RPMI7951 (cell line): ENCODE results near the gene RBM12. TPM values are rescaled to one million over a fixed set of nuclear protein-coding genes. Genes with fewer than 3 reads are reported as not detected.

Experiments used
- DNase-seq: peaks from one replicate; pipeline ENCODE4 v3.0.0-alpha.2; 2012; ENCODE audit warnings: low read depth
- total RNA-seq: library from RNA; depleted of rRNA; stranded (reverse); fragments of >200 nt; shearing (Covaris generic); gene quantifications from 2 replicates; pipeline ENCODE4 v1.2.3, GENCODE V29; 2014

The RBM12 gene
- total RNA-seq, 1 experiment from 2014 or later, result 41.9 TPM

DNA sequence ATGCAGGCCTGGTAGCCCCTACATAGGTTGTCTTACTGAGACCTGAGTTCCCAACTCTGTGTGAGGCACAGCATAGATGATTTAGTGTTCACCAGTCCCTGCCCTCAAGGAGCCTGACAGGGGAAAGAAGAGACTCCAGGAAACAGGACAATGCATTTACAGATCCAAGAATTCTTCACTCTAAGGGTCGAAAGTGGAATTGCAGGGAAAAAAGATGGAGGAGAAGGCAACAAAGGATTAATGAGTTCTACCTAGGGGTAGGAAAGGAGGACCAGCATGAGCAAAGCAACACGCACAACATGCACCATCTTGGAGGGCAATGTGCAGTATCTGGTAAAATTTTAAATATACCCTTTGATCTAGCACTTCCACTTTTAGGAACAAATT, 43.1 kb downstream of the RBM12 start:
- DNase-seq, result no peak

DNA sequence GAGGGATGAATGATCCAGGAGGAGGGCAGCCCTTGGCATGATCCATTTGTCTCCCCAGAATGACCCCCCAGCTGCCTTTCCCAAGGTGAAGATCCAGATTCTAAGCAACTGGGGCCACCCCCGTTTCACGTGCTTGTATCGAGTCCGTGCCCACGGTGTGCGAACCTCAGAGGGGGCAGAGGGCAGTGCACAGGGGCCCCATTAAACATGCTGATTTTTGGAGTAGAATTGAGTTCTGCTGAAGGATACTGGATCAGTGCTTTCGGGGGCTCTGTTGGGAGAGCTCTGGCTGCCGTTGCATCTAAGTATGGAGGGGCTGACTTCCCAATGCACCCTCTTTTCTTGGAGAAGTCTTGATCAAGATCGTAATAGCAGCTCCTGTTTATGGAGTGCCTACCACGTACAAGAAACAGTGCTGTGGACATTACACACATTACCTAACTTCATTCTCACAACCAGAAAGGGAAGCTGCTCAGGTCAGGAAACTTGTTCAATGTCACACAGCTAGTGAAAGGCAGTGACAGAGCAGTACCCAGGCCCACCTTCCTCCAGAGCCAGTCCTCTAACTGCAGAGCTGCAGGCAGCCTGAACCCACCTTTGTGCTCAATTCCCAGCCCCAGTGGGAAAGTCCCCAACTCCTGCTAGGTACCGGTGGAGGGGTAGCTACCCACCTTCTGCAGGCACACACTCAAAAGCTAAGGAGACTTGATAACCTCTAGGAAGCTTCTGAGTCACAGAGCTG, 43.7 kb downstream of the RBM12 start:
- DNase-seq, result no peak

DNA sequence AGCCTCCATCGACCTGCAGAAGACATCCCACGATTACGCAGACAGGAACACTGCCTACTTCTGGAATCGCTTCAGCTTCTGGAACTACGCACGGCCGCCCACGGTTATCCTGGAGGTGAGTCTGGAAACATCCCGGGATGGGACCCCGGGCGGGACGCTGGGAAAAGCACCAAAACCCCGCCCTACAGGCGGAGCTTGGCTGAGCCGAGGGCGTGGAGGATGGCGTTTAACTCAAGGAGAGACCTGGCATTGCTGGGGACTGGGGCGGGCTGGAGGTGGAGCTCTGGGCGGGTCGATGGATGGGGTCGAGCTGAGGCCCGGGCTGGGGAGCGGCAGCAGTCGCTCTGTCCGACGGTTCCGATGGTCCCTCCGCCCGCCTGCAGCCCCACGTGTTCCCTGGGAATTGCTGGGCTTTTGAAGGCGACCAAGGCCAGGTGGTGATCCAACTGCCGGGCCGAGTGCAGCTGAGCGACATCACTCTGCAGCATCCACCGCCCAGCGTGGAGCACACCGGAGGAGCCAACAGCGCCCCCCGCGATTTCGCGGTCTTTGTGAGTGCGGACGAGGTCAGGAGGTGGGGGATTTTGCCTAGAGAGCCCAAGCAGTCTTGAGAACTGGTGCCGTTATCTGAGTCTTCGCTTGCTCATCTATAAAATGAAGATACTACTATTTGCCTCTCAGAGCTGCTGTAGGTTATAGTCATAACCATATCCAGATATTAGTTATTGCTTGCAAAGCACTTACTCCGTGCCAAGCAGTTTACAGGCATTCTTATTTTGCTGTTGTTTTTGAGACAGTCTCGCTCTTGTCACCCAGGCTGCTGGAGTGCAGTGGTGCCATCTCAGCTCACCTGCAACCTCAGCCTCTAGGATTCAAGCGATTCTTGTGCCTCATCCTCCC, 45.3 kb downstream of the RBM12 start:
- DNase-seq, result peak; percentile 92

DNA sequence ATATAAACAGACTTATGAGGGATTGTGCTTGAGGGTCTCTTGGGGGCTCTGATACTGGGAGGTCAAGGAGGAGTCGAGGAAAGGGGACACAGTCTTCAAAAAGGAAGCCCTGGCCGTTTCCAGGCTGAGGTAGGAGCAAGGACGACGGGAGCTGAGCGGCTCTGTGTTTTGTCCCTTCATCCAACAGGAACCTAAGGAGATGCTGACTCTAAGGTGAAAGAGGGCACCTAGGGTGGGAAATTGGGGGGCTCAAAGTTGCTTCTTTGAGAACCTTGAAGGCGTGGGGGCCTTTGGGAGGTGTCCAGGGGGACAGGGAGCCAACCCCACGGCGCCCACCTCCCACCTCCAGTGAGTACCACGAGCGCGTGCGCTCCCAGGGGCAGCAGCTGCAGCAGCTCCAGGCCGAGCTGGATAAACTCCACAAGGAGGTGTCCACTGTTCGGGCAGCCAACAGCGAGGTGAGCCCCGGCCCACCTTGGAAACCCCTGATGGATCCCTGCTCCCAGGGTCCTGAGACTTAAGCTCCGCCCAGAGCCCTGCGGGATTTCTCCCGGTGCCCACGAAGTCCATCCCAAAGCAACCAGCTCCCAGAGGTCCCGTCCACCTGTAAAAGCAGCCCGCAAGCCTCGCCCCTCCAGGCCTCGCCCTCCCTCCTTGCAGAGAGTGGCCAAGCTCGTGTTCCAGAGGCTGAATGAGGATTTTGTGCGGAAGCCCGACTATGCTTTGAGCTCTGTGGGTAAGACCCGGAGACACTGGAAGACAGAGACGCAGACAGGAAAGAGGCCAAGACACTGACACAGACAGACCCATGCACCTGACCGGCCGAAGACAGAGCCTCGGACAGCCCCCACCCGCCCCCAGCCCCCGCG, 46.2 kb downstream of the RBM12 start:
- peak; percentile 37 for DNase-seq

DNA sequence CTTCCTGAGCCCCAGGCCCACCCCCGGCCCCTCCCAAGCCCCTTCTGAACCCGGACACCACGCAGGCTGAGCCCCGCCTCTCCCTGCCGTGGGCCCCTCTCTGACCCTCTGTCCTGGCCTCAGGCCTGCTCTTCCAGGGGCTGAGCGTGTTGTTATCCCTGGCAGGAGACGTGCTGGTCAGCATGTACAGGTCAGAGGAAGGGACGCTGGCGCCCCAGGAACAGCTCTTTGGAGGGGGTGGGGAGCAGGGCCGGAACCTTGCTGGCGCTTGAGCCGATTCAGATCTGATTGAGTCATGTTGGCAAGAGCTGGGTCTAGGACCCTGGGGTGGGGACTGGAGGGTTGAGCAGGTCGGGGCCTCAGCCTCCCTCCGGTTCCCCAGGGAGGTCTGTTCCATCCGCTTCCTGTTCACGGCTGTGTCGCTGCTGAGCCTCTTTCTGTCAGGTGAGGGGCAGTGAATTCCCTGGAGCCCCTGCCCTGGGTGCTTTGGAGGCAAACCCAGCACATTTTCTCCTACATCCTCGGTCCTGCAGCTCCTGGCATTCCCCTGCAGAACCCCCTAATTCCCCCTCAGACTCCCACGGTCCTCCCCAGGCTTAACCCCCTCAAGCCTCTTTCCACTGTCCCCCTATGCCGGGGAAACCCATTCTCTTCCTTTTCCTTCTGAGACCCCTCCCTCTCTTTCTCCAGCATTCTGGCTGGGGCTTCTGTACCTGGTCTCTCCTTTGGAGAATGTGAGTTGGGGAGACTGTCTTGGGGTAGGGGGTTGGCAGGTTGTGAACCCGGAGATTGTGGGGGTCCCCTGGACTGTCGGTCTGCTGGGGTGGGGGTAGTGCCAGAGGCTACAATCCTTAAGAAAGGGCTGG, 47.1 kb downstream of the RBM12 start:
- DNase-seq, result peak; percentile 90

DNA sequence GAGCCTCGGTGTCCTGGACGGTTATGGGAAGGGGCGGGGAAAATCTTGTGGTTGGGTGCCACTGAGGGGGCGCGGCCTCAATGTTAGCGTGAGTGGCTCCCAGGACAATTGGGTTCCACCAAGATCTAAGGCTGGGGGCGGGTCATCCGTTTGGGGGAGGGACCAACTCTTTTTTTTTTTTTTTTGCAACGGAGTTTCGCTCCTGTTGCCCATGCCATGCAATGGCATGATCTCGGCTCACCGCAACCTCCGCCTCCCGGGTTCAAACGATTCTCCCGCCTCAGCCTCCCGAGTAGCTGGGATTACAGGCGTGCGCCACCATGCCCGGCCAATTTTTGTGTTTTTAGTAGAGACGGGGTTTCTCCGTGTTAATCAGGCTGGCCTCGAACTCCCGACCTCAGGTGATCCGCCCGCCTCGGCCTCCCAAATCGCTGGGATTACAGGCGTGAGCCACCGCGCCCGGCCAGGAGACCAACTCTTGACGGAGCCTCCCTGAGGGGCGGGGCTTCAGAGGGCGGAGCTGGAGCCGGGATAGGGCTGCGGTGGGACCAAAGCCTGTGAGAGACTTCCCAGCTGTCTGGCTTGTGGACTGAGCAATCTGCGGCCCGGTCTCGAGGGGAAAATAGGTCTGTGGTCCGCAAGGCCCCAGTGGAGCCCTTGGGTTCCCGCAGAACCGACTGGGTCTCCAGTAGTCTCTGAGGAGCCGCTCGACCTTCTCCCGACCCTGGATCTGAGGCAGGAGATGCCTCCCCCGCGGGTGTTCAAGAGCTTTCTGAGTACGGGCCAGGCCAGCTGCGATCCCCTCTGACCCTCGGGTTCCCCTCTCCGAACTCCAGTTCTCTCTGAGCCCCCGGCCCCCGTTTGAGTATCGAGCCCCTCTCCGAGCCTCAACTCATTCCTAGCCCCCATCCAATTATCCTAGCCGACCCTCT, 48.0 kb downstream of the RBM12 start:
- DNase-seq, result peak; percentile 100

DNA sequence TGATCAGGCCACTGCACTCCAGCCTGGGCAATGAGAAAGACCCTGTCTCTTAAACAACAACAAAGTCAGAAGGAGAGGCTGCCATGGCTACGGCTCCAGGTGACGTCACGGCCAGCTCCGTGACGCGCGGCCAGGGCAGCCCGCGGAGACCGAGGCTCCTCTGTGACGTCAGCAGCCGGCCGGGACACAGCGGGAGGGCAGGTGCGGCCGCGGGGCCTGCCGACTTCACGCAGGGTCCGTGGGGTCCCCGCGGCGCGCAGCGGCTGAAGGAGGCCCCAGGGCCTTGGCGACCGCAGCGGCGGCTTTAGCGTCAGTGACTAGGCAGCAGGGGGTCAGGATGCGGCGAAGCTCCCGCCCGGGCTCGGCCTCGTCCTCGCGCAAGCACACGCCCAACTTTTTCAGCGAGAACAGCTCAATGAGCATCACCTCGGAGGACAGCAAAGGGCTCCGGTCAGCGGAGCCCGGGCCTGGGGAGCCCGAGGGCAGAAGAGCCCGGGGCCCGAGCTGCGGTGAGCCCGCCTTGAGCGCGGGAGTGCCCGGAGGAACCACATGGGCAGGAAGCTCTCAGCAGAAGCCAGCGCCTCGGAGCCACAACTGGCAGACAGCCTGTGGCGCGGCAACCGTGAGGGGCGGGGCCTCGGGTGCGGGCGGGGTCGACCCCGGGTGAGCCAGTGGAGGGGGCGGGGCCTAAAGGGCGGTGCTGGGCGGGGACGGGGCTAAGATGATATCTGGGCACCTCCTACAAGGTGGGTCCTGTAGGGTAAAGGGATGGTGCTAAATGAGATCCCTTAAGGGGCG, 48.8 kb downstream of the RBM12 start, which contains the start of gene SPAG4:
TSS of gene SPAG4 (plus strand) at position 163 of the 798 bp plus-strand sequence. CDS start at position 338, 175 bp downstream.
- DNase-seq, result no peak

DNA sequence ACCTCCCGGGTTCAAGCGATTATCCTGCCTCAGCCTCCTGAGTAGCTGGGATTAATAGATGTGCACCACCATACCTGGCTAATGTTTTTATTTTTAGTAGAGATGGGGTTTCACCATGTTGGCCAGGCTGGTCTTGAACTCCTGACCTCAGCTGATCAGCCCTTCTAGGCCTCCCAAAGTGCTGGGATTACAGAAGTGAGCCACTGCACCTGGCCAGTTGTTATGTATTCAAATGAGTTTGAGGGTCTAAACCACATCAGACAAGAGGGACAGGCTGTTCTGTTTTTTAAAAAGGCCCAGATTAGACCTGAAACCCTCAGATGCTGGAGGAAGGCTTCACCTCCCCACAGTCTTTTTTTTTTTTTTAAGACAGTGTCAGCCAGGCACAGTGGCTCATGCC, 53.2 kb downstream of the RBM12 start:
- no peak for DNase-seq

DNA sequence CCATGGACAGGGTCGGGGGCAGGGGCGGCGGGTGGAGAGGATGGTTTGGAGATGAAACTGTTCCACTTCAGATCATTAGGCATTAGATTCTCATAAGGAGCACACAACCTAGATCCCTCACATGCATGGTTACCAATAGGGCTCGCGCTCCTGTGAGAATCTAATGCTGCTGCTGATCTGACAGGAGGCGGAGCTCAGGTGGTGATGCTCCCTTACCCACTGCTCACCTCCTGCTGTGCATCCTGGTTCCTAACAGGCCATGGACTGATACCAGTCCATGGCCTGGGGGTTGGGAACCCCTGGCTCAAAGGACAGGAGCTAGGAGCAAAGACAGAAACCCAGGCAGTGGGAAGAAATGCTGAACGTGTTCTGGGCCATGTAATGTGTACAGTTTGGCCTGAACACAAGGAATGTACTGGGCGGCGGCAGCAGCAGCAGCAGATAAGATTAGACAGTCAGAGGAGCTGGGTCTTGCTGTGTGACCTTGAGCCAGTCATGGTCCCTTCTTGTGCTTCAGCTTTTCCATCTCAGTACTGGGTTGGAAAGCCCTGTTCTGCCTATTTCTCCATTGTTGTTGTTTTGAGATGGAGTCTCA, 53.8 kb downstream of the RBM12 start:
- DNase-seq, result no peak

DNA sequence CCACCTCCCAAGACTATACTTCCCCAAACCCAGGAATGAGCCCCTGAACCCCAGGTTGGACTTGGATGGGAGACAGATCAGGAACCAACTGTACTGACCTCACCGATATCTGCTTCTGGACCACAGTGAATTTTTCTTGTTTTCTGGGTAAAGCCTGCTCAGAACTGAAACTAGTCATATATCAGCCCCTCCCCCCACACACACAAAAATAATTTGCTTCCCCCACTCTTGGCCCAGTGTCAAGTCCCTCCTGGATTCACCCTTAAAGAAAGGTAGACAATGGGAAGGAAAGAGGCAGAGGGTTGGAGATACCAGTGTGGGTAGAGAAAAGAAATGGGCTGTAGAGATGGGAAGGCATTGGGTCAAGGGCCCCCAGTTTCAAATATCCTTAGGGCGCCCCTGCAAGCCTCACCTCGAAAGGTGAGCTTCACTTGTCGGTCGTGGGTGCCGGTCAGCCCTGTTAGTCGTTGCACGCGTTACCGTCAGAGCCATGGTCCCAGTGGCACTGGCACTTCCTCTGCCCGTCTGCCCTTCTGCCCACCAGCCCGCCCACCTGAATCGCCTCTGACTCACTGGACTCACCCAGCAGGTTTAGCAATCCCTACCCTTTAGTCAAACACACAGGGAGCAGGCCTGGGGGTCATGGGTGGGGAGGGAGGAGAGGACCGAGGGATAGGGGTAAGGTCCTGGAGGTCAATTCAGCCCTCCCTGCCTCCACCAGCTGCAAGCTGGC, 57.5 kb downstream of the RBM12 start:
- DNase-seq, result no peak

DNA sequence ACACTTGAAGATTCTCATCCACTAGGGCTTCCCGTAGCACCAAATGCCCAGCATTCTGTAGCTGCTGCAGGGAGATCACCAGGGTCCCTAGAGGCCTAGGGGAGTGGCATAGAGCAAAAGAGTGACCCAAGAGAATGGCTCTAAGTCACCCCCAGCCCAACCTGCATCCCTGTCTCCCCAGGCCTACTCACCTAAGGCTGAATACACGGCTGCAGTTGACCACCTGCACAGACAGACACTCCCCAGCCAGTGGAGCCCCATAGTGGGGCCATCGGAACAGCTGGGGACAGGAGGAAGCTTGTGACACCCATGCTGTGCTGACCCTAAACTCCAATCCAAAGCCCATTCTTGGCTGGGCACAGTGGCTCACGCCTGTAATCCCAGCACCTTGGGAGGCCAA, 58.6 kb downstream of the RBM12 start:
- no peak for DNase-seq

DNA sequence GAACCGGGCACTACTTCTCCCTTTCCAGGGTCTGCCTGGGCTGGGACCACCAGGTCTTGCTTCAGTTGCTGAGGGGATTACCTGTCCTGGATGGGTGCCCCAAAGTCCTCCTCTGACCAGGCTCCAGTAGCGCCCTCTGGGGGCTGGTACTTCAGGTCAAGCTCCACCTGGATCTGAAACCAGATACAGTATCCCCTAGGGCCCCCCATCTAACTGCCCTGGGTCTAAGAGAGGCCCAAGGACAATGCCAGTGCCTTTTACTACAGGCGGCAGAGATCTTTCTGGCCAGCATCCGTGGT, 60.3 kb downstream of the RBM12 start:
- no peak for DNase-seq

DNA sequence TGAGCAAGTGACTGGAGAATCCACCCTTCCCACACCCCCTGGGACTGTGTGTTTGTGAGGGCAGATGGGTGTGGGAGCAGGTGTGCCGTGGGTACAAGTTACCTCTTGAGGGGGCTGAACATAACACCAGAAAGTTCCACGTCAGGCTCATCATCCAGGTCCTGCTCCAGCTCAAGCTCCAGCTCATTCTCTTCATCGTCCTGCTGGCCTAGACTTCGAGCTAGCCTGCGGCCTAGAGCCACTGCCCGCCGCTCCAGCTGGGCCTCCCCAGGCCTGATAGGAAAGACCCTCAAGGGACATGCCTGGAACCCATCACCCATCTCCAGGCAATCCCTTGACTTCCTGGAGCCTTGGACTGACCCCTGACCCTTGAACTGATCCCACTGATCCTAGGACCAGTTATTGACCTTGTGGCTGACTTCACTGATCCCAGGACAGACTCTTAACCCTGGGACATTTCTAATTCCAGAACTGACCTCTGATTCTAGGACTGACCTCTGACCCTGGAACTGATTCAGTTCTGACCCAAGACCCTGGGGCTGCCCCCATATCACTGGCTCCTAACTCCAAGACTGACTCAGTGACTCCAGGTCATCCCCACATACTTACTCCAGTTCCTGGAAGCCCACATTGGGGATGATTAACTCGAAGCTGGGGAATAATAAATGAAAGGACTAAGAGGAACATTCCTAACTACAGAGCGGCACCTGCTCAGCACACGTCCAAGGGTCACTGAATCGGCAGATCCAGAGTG, 60.8 kb downstream of the RBM12 start:
- no peak for DNase-seq

DNA sequence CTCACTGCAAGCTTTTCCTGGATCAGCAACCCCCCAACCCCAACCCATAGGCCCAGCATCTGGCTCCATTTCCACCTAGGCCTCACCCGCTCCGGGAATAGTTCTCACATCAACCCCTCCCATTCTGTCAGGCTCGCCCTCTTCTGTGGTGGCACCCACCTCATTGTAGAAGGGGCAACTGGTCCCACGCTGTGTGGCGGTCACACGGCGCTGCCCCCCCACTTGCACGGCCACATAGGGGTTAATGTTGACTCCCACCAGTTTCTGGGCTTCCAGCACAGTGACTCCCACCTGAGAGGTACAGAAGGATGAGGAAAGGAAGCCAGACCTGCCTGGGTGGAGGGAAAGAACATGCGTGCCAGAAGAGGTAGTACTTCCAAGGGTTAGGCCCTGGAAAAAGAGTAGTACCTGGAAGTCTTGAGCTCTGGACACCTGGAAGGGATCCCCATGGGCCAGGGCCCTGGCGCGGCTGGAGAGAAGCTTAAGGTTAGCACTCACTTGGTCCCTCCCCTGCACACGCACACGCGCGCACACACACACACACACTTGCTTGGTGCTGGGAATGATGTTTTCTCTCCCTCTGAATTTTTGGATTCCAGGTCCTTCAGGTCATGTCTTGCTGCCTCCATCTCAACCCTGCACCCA, 61.7 kb downstream of the RBM12 start:
- DNase-seq, result no peak

DNA sequence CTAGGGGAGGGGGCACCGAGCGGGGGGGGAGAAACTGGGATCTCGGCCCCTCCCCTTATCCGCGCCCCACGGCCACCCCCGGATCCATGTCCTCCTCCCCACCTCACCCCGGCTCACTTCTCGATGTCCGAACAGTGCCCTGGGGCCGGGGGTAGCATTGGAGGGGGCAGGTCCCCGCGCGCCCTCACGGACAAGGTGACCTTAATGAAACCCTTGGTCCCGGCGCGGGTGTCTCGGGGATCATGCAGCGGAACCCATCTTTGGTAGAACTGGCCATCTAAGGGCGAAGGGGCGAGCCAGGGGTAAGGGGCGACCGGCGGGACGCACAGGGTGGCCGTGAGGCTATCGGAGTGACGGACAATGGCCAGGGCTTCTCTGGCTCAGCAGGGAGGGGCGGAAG, 62.7 kb downstream of the RBM12 start:
- no peak for DNase-seq

DNA sequence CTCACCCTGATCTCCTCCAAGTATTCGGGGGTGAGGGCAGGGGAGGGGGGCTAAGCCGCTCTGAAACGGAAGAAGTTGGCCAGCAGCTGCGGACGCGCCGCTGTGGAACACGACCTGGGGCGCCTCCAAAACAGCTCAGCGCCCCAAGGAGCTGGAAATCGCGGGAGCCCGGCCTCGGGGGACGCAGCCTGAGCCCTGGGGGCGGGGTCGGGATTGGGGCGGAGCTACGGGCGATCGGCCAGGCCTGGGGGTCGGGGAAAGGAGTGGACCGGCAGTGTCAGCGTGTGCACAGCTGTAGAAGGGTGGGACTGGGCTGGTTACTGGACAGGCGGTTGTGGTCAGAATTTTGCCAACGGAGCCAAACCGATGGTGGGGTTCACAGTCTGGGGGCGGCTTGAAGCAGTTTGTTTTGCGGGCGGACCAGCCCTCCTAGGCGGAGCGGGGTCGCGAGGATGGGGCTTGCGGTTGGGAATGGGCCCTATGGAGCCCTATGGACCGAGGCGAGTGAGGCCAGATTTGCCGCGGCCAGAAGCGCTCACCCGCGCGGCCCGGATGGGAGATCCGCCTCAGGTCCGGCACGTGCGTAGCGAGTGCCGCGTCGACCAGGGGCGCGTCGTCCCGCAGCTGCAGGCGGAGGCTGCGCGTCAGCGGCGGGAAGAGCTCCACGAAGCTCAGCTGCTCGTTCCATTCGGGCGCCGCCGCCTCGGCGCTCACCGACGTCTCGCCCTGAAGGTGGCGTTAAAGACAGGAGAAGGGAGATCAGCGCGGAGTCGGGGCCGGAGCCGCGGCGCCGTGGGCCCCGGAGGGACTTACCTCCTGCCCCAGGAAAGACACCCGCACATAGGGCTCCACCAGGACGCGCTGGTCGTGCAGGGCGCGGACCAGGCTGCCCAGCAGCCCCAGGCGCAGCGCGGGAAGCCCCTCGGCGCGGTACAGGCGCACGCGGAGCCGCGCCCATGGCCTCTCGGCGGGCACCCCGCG, 63.4 kb downstream of the RBM12 start:
- peak; percentile 75 for DNase-seq
